ENCODE measurements around the gene GNB1. TPM values are rescaled to one million over a fixed set of nuclear protein-coding genes. Genes with fewer than 3 reads are reported as not detected.

GNB1 gene
- total RNA-seq, 1 experiment from 2014 or later = 400 TPM

DNA sequence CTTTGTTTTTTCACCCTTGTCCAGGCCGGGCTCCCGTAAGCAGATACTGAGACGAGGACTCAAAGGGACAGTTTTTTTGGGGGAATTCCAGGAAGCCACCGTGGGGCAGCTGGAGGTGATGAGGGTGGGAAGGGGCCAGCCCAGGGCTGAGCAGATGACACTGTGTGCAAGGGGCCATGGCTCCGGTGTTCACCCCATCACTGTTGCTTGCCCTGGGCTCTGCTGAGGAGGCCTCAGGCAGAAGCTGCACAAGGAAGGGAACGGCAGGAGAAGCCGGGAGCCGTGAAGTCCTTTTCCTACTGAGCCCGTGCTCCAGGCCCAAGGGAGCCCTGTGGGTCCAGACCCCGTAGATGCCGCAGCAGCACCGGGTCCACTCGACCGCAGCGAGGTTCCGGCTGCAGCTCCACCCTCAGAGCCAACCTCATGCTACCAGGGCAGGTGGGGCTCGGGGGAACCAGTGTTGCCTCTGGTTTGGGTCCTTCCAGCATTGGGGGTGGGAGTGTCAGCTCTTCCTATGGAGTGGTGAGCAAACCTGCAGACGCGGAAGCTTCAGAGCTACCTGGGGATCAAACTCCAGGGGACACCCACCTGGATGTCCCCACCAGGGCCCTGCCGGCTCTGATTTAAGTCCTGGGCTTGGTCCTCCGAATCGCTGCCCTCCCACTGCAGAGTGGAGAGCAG lies 19.9 kb upstream of the GNB1 start:
- Histone ChIP-seq H2BK12ac (ENCODE audit: insufficient read length, low read depth, low read length) (no peak overlapping the region), H4K20me1 (ENCODE audit: control insufficient read depth, insufficient read depth, insufficient read length) (no peaks in the 10 kb centered on the region), H2BK120ac (ENCODE audit: low read depth, low read length, poor library complexity, severe bottlenecking) (no peak overlapping the region), H2BK20ac (ENCODE audit: low read depth, low read length, poor library complexity, severe bottlenecking) (no peak overlapping the region), H3K14ac (ENCODE audit: insufficient read depth, low read length) (no peak overlapping the region; the same call in 1 of the 2 replicates), H2AFZ (ENCODE audit: low read length) (no peak overlapping the region), H3K18ac (ENCODE audit: insufficient read length, low read depth, low read length) (no peak overlapping the region), H3K23ac (ENCODE audit: insufficient read length, low read depth, low read length) (no peak overlapping the region), H3K9me3 (ENCODE audit: control insufficient read depth, low read depth, low read length) (no peaks in the 10 kb centered on the region), H3K4ac (ENCODE audit: low read depth, low read length) (no peak overlapping the region), H4K5ac (ENCODE audit: insufficient read length, low read depth, low read length) (no peak overlapping the region), H2BK15ac (ENCODE audit: low read depth, low read length) (no peak overlapping the region), H3K23me2 (ENCODE audit: insufficient read length, low read depth, low read length, poor library complexity, severe bottlenecking) (peaks cover 6% of the 10 kb centered on the region), H3K56ac (ENCODE audit: insufficient read length, low read depth, low read length) (no peak overlapping the region), H2AK5ac (ENCODE audit: insufficient read length, low read length) (no peak overlapping the region), H4K8ac (replicated peaks; ENCODE audit: insufficient read length, low read depth, low read length) (no peak overlapping the region), H3K27me3 (ENCODE audit: insufficient read depth, low read length) (no peaks in the 10 kb centered on the region), H3K9ac (ENCODE audit: extremely low read depth, insufficient read length, low read length) (no peak overlapping the region), H3T11ph (ENCODE audit: low read length) (no peak overlapping the region), H3K4me1 (ENCODE audit: insufficient read depth, low read length) (no peaks in the 10 kb centered on the region), H3K79me2 (ENCODE audit: insufficient read depth, low read length) (no peaks in the 10 kb centered on the region), H4K91ac (ENCODE audit: insufficient read length, low read depth, low read length) (no peak overlapping the region), H2BK5ac (ENCODE audit: insufficient read length, low read length) (no peak overlapping the region), H3K79me1 (ENCODE audit: insufficient read depth, low read depth, low read length, poor library complexity, severe bottlenecking) (no peaks in the 10 kb centered on the region), H3K4me2 (ENCODE audit: insufficient read depth, insufficient read length, low read length) (no peak overlapping the region), H3K27ac (ENCODE audit: insufficient read length, low read depth, low read length) (no peak overlapping the region)
- Mint-ChIP-seq H3K36me3 (ENCODE audit: insufficient read depth in 1 of 3, low read depth in 3 of 3) (no peaks in the 10 kb centered on the region), H3K4me1 (peaks cover 16 to 30% of the 10 kb centered on the region in 2 experiments), H3K9me3 (no peaks in the 10 kb centered on the region), H3K4me3 (peak overlapping the region in 1 of 2 experiments; percentile 72; a peak in 1 of 5 replicates), H3K27ac (no peak overlapping the region; a peak in 1 of 7 replicates), H3K27me3 (ENCODE audit: low read depth) (peaks cover 2% of the 10 kb centered on the region; the same call in 1 of the 2 replicates)
- no CpG with 5 or more reads among the region's 22 CpGs for WGBS (ENCODE audit: extremely low coverage, insufficient read length, low lambda C conversion rate)
- TF ChIP-seq, protein P1, sequence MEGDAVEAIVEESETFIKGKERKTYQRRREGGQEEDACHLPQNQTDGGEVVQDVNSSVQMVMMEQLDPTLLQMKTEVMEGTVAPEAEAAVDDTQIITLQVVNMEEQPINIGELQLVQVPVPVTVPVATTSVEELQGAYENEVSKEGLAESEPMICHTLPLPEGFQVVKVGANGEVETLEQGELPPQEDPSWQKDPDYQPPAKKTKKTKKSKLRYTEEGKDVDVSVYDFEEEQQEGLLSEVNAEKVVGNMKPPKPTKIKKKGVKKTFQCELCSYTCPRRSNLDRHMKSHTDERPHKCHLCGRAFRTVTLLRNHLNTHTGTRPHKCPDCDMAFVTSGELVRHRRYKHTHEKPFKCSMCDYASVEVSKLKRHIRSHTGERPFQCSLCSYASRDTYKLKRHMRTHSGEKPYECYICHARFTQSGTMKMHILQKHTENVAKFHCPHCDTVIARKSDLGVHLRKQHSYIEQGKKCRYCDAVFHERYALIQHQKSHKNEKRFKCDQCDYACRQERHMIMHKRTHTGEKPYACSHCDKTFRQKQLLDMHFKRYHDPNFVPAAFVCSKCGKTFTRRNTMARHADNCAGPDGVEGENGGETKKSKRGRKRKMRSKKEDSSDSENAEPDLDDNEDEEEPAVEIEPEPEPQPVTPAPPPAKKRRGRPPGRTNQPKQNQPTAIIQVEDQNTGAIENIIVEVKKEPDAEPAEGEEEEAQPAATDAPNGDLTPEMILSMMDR (conservative IDR thresholded peaks at IDR 0.05) = no peak
- peak; percentile 25 for DNase-seq

All from H9 (cell line).